WTC11 (cell line): ENCODE data around the gene PRTFDC1. TPM values are rescaled to one million over a fixed set of nuclear protein-coding genes. Genes with fewer than 3 reads are reported as not detected.

Experiments
- ATAC-seq: fragments of 200-7000 bp; cut with Tn5 transposase; 2 replicates; pipeline ENCODE4 v1.10.0; 2021; ENCODE audit warnings: mild to moderate bottlenecking, moderate library complexity
- CTCF ChIA-PET: fragments of 300-600 bp; sonication (Branson Sonifier 250); formaldehyde crosslinking; loops from one replicate; lab custom pipeline; 2021; ENCODE audit warnings: antibody characterized with exemption; lab: Charles Lee
- POLR2A ChIA-PET: fragments of 350-600 bp; sonication (Branson Sonifier 250); formaldehyde crosslinking; loops from one replicate; lab custom pipeline; 2021; ENCODE audit warnings: antibody characterized with exemption; lab: Charles Lee
- DNase-seq: peaks from one replicate; pipeline ENCODE4 v3.0.0; 2021; ENCODE audit warnings: low spot score
- H3K27ac Mint-ChIP-seq: 2 replicates; pipeline ENCODE4 v1.8.0; 2021; ENCODE audit warnings: mixed read lengths
- H3K27me3 Mint-ChIP-seq: 2 replicates; pipeline ENCODE4 v1.8.0; 2021; ENCODE audit warnings: low read depth, mild to moderate bottlenecking, moderate library complexity, mixed read lengths
- H3K36me3 Mint-ChIP-seq: 2 replicates; pipeline ENCODE4 v1.8.0; 2021; ENCODE audit warnings: mixed read lengths
- H3K4me1 Mint-ChIP-seq: 2 replicates; pipeline ENCODE4 v1.8.0; 2022; ENCODE audit warnings: mixed read lengths
- H3K4me3 Mint-ChIP-seq: 2 replicates; pipeline ENCODE4 v1.8.0; 2021; ENCODE audit warnings: mild to moderate bottlenecking, moderate library complexity, mixed read lengths
- H3K9me3 Mint-ChIP-seq: 2 replicates; pipeline ENCODE4 v1.8.0; 2021; ENCODE audit warnings: mixed read lengths
- AFF4 ChIP-seq: sonication (generic); formaldehyde crosslinking; IDR thresholded peaks from 2 replicates; pipeline ENCODE4 v1.8.1; 2023; ENCODE audit warnings: mild to moderate bottlenecking, missing genetic modification reagents, borderline replicate concordance
- AR ChIP-seq: fragments of 250-450 bp; sonication (Bioruptor Pico); IDR thresholded peaks from 2 replicates; pipeline ENCODE4 v1.9.0; 2021; ENCODE audit warnings: mild to moderate bottlenecking
- ATF3 ChIP-seq: sonication (generic); formaldehyde crosslinking; conservative IDR thresholded peaks from 2 replicates; pipeline ENCODE4 v1.8.1; 2022; ENCODE audit warnings: mild to moderate bottlenecking, missing genetic modification reagents
- ELF4 ChIP-seq: sonication (generic); formaldehyde crosslinking; IDR thresholded peaks from 2 replicates; pipeline ENCODE4 v1.8.1; 2022; ENCODE audit warnings: low read depth, mild to moderate bottlenecking, moderate library complexity, missing genetic modification reagents
- ERG ChIP-seq: fragments of 250-450 bp; sonication (Bioruptor Pico); IDR thresholded peaks from 2 replicates; pipeline ENCODE4 v1.8.0; 2021; ENCODE audit warnings: mild to moderate bottlenecking
- MYBL2 ChIP-seq: sonication (generic); formaldehyde crosslinking; IDR thresholded peaks from 2 replicates; pipeline ENCODE4 v1.8.1; 2023; ENCODE audit warnings: mild to moderate bottlenecking, moderate library complexity, missing genetic modification reagents
- OVOL2 ChIP-seq: fragments of 250-450 bp; sonication (Bioruptor Pico); IDR thresholded peaks from 2 replicates; pipeline ENCODE4 v1.9.0; 2021; ENCODE audit warnings: mild to moderate bottlenecking, borderline replicate concordance
- PRDM15 ChIP-seq: sonication (generic); formaldehyde crosslinking; IDR thresholded peaks from 2 replicates; pipeline ENCODE4 v1.8.0; 2022; ENCODE audit warnings: missing genetic modification reagents
- SMAD4 ChIP-seq: sonication (generic); formaldehyde crosslinking; IDR thresholded peaks from 2 replicates; pipeline ENCODE4 v1.8.0; 2022; ENCODE audit warnings: mild to moderate bottlenecking, missing genetic modification reagents
- SOX15 ChIP-seq: fragments of 250-450 bp; sonication (Bioruptor Pico); IDR thresholded peaks from 2 replicates; pipeline ENCODE4 v1.9.0; 2021; ENCODE audit warnings: mild to moderate bottlenecking
- TEAD1 ChIP-seq: sonication (generic); formaldehyde crosslinking; IDR thresholded peaks from 2 replicates; pipeline ENCODE4 v1.8.0; 2022; ENCODE audit warnings: mild to moderate bottlenecking, missing genetic modification reagents
- ZBTB21 ChIP-seq: sonication (generic); formaldehyde crosslinking; IDR thresholded peaks from 2 replicates; pipeline ENCODE4 v1.8.1; 2023; ENCODE audit warnings: mild to moderate bottlenecking, missing genetic modification reagents, borderline replicate concordance
- ZNF138 ChIP-seq: sonication (generic); formaldehyde crosslinking; conservative IDR thresholded peaks from 2 replicates; pipeline ENCODE4 v1.8.1; 2022; ENCODE audit warnings: mild to moderate bottlenecking, moderate library complexity, missing genetic modification reagents
- ZNF232 ChIP-seq: sonication (generic); formaldehyde crosslinking; IDR thresholded peaks from 2 replicates; pipeline ENCODE4 v1.8.0; 2022; ENCODE audit warnings: mild to moderate bottlenecking, missing genetic modification reagents
- ZNF512 ChIP-seq: sonication (generic); formaldehyde crosslinking; IDR thresholded peaks from 2 replicates; pipeline ENCODE4 v1.8.1; 2022; ENCODE audit warnings: missing genetic modification reagents, borderline replicate concordance
- total RNA-seq: library from RNA; stranded (reverse); gene quantifications from 3 replicates; pipeline ENCODE4 v1.2.3, GENCODE V29; 2021

PRTFDC1 gene
- total RNA-seq, 1 experiment from 2014 or later = 6.1 TPM

GRCh38 chr10:24962995-24963394 lies 10.6 kb upstream of the PRTFDC1 start (continued):
- TF ChIP-seq PRDM15 (CRISPR knock-in tag) = no peak
- TF ChIP-seq AFF4 (CRISPR knock-in tag) = no peak
- TF ChIP-seq, all 79 proteins: peak for 0

- DNase-seq (no peak), ATAC-seq (no peak)
- no peaks in the 10 kb centered on the region for H3K36me3 Mint-ChIP-seq
- no peaks in the 10 kb centered on the region for H3K27me3 Mint-ChIP-seq
- POLR2A ChIA-PET = no interaction called here
- H3K4me3 Mint-ChIP-seq = no peak overlapping the region
- H3K27ac Mint-ChIP-seq = no peak overlapping the region
- peaks cover 20% of the 10 kb centered on the region for H3K4me1 Mint-ChIP-seq
- TF ChIP-seq ERG (CRISPR knock-in tag) (no peak), TEAD1 (CRISPR knock-in tag) (no peak)
- H3K9me3 Mint-ChIP-seq = no peaks in the 10 kb centered on the region
- CTCF ChIA-PET = interaction anchor here (0.6 kb wide), 1 partner anchor 149 kb away, joined by 3 read pairs; no protein-coding TSS in a partner anchor
These were observed 9.2 kb upstream of the PRTFDC1 start for GRCh38 chr10:24961582-24961981.

GRCh38 chr10:24959382-24959730 lies 7.0 kb upstream of the PRTFDC1 start:
- no peak overlapping the region for H3K4me3 Mint-ChIP-seq
- ATAC-seq = no peak
- H3K36me3 Mint-ChIP-seq = no peaks in the 10 kb centered on the region
- ChIA-PET CTCF (interaction anchor here (1.5 kb wide), 1 partner anchor 23 kb away, joined by 3 read pairs; no protein-coding TSS in a partner anchor), POLR2A (no interaction called here)
- no peak for DNase-seq
- peaks cover 20% of the 10 kb centered on the region for H3K4me1 Mint-ChIP-seq
- no peaks in the 10 kb centered on the region for H3K9me3 Mint-ChIP-seq
- no peaks in the 10 kb centered on the region for H3K27me3 Mint-ChIP-seq
- H3K27ac Mint-ChIP-seq = no peak overlapping the region
- TF ChIP-seq SOX15 (CRISPR knock-in tag) = no peak
- no peak for TF ChIP-seq ZBTB21 (CRISPR knock-in tag)
- TF ChIP-seq, all 79 proteins: peak for 0

- Mint-ChIP-seq H3K36me3 (no peaks in the 10 kb centered on the region), H3K9me3 (no peaks in the 10 kb centered on the region), H3K4me3 (no peak overlapping the region), H3K27ac (peak overlapping the region; percentile 29), H3K27me3 (no peaks in the 10 kb centered on the region), H3K4me1 (peaks cover 25% of the 10 kb centered on the region)
- DNase-seq = no peak
- ATAC-seq = no peak
- CTCF ChIA-PET = interaction anchor here (1.5 kb wide), 1 partner anchor 23 kb away, joined by 3 read pairs; no protein-coding TSS in a partner anchor
- POLR2A ChIA-PET = no interaction called here
- TF ChIP-seq ELF4 (CRISPR knock-in tag) (no peak), AR (CRISPR knock-in tag) (no peak), ATF3 (CRISPR knock-in tag) (no peak), MYBL2 (CRISPR knock-in tag) (no peak), ZNF232 (no peak), OVOL2 (CRISPR knock-in tag) (no peak), ZNF512 (CRISPR knock-in tag) (no peak), SMAD4 (CRISPR knock-in tag) (no peak), ZNF138 (CRISPR knock-in tag) (no peak)
These were observed 6.4 kb upstream of the PRTFDC1 start for GRCh38 chr10:24958721-24959381.
